AG08395 (cell line): Measurements from ENCODE around the gene PEX5.
A peak's percentile ranks its signal among the peaks of the same experiment; 100 is the strongest.
"Not testable (repeated sequence)": the region's sequence is repeated elsewhere in the genome, so short reads cannot be mapped to it uniquely, and the experiment has no call there.

ENCODE experiments used
- DNase-seq: peaks from one replicate; pipeline ENCODE4 v3.0.0; 2012; ENCODE audit warnings: mixed read lengths, low spot score

The PEX5 gene

DNA sequence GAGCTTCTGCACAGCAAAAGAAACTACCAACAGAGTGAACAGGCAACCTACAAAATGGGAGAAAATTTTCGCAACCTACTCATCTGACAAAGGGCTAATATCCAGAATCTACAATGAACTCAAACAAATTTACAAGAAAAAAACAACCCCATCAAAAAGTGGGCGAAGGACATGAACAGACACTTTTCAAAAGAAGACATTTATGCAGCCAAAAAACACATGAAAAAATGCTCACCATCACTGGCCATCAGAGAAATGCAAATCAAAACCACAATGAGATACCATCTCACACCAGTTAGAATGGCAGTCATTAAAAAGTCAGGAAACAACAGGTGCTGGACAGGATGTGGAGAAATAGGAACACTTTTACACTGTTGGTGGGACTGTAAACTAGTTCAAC is 24.3 kb downstream of the PEX5 start:
- DNase-seq = not testable (repeated sequence)

GRCh38 chr12:7217475-7218069 is 28.1 kb downstream of the PEX5 start:
- no peak for DNase-seq

- peak; percentile 70 for DNase-seq
Observed at GRCh38 chr12:7219599-7220243, 30.2 kb downstream of the PEX5 start.

- DNase-seq = no peak
Observed at GRCh38 chr12:7221486-7221885, 32.0 kb downstream of the PEX5 start.

GRCh38 chr12:7229741-7230140 is 40.3 kb downstream of the PEX5 start:
- no peak for DNase-seq

DNA sequence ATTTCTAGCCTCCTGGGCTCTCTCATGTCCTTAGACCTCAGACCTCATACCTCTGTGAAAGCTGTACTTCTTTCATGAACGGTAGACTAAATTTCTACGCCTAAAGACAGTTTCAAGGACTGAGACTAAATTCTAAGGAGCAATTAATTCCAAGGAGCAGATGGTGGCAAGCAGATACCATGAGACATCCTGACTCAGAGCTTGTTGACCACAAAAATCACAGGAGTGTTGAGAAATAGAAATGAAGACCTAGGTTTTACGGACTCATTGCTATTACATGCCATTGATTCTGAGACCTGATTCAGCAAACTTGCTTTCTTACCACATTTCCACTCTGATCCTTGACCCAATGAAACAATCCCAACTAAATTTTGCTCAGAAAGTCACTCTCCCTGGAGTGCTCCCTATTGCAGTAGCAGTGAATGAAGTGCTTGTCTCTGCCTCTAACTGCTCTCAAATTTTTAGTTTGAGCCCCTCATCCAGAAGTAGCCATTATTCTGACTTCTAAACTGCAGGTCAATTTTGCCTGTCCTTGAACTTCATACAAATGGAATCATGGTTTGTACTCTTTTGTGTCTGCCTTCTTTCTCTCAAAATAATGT is 52.0 kb downstream of the PEX5 start:
- DNase-seq = peak; percentile 58

DNA sequence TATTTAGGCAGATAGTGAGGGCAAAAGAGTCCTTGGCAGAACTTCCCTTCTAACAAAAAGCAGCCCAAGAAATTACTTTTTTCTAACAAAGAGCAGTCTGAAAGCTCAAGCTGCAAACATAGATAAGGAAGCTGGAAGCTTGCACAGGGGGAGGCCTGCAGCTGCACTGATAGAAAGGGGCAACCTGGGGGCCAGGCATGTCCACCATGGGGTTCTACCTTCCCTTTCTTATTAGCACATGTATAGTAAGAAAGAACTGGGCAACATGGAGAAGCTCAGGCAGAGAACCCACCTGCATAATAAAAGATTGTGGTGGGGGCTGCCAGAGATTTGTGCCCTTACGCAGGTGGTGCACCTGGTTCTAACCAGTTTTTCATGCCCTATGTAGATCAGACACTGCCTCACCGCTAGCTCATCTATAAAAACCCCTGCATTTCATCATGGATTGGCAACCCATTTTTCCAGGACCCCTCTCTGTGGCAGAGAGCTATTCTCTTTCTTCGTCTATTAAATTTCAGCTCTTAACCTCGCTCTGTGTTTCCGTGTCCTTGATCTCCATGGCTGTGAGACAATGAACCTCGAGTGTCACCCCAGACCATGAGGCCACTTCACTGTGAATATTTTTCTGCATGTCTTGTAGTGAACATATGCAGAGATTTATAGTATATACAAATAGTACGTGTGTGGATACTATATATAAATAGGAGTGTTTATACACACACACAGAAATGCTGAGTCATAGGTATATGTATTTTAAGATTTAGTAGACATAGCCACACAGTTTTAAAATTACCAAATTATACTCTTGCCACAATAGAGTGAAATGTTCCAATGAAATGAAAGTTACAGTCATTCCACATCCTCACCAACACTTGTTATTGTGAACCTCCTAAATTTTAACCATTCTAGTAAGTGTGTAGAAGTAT is 53.0 kb downstream of the PEX5 start:
- no peak for DNase-seq

- DNase-seq = not testable (repeated sequence)
Observed at GRCh38 chr12:7251328-7251996, 62.0 kb downstream of the PEX5 start.

- no peak for DNase-seq
Observed at GRCh38 chr12:7259060-7259459, 69.6 kb downstream of the PEX5 start.
